ENCODE results near the gene KLF13. TPM values are rescaled to one million over a fixed set of nuclear protein-coding genes. Genes with fewer than 3 reads are reported as not detected.

Gene KLF13
- polyA plus RNA-seq, 1 experiment = 16.8 TPM

DNA sequence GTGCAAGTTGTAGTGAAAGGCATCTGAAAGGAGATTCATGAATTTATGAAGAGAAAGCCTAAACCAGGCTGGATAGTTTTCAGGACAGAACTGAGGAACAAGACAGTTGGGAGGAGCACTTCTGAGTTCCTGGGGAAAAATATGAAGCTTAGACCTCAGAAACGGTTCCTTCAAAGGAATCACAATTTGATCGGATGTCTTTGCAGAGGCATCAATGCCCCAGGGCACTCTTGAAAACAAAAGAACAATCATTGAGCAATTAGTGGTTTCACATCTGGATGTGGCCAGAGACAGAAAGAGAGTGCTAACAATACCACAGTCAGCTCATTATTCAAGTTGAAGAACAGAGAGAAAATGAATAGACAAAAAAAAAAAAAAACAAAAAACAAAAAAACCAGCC, 86.2 kb downstream of the KLF13 start:
- H3K27ac ChIP-seq (ENCODE audit: low read depth, low read length) = no peak overlapping the region
- H3K4me3 ChIP-seq (ENCODE audit: low read depth, low read length) = no peak overlapping the region
- TF ChIP-seq, protein P1, sequence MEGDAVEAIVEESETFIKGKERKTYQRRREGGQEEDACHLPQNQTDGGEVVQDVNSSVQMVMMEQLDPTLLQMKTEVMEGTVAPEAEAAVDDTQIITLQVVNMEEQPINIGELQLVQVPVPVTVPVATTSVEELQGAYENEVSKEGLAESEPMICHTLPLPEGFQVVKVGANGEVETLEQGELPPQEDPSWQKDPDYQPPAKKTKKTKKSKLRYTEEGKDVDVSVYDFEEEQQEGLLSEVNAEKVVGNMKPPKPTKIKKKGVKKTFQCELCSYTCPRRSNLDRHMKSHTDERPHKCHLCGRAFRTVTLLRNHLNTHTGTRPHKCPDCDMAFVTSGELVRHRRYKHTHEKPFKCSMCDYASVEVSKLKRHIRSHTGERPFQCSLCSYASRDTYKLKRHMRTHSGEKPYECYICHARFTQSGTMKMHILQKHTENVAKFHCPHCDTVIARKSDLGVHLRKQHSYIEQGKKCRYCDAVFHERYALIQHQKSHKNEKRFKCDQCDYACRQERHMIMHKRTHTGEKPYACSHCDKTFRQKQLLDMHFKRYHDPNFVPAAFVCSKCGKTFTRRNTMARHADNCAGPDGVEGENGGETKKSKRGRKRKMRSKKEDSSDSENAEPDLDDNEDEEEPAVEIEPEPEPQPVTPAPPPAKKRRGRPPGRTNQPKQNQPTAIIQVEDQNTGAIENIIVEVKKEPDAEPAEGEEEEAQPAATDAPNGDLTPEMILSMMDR (IDR thresholded peaks at IDR 0.05; ENCODE audit: low read depth, low read length) = no peak
- CTCF ChIA-PET = interaction anchor here (0.6 to 1.4 kb wide), 3 partner anchors 76 to 1471 kb away, joined by 3 read pairs; no protein-coding TSS in a partner anchor
- DNase-seq (ENCODE audit: low read depth, low spot score) = no peak
- POLR2A ChIA-PET = no interaction called here
- H3K27me3 ChIP-seq (ENCODE audit: control insufficient read depth, insufficient read depth, low read length) = no peaks in the 10 kb centered on the region
- H3K9me3 ChIP-seq (ENCODE audit: control insufficient read depth, insufficient read depth, low read length) = peaks cover 4% of the 10 kb centered on the region

DNA sequence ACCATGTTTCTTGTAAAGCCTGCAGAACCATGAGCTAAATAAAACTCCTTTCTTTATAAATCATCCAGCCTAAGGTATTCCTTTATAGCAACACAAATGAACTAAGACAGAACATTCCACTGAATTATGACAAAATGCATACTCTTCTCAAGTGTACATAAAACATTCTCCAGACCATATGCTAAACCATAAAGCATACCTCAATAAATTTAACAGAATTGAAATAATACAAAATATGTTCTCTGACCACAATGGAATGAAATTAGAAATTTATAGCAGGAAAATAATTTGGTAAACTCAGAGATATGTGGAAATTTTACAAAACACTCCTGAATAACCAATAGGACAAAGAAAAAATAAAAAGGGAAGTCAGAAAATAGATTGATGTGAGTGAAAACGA, 88.6 kb downstream of the KLF13 start:
- Histone ChIP-seq H3K27me3 (ENCODE audit: control insufficient read depth, insufficient read depth, low read length) (peaks cover 7% of the 10 kb centered on the region), H3K27ac (ENCODE audit: low read depth, low read length) (no peak overlapping the region), H3K9me3 (ENCODE audit: control insufficient read depth, insufficient read depth, low read length) (peaks cover 4% of the 10 kb centered on the region; the same call in 1 of the 2 replicates), H3K4me3 (ENCODE audit: low read depth, low read length) (no peak overlapping the region)
- POLR2A ChIA-PET = no interaction called here
- DNase-seq (ENCODE audit: low read depth, low spot score) = no peak
- TF ChIP-seq, protein P1 (IDR thresholded peaks at IDR 0.05; ENCODE audit: low read depth, low read length) = no peak
- CTCF ChIA-PET = interaction anchor here (0.6 to 1.6 kb wide), 2 partner anchors 31 to 74 kb away, joined by 4 to 8 read pairs; no protein-coding TSS in a partner anchor

DNA sequence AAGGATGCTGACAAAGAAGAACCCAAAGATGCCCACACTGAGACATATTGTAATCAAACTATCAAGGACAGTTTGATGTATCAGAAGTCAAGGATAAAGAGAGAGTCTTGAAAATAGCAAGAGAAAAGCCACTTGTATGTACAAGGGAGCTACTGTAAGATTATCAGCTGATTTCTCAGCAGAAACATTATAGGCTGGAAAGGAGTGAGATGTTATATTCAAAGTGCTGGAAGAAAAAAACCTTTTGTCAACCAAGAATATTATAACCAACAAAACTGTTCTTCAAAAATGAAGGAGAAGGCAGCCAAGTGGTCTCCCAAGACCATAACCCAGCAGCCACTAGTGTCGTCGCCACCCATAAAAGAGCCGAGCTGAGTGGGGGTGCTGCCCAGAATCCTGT, 93.2 kb downstream of the KLF13 start:
- ChIA-PET CTCF (interaction anchor here (0.8 kb wide), 1 partner anchor 15 kb away, joined by 3 read pairs; no protein-coding TSS in a partner anchor), POLR2A (no interaction called here)
- H3K27me3 ChIP-seq (ENCODE audit: control insufficient read depth, insufficient read depth, low read length) = peaks cover 7% of the 10 kb centered on the region

DNA sequence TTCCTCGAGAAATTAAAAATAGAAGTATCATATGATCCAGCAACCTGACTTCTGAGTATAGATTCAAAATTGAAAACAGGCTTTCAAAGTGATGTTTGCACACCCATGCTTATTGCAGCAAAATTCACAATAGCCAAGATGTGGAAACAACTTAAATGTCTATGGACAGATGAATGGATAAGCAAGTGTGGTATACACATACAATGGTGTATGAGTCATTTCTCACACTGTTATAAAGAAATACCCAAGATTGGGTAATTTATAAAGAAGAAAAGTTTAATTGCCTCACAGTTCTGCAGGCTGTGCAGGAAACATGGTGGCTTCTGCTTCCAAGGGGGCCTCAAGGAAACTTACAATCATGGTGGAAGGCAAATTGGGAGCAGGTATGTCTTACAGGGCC, 100.8 kb downstream of the KLF13 start:
- H3K27ac ChIP-seq (ENCODE audit: low read depth, low read length) = no peak overlapping the region
- H3K27me3 ChIP-seq (ENCODE audit: control insufficient read depth, insufficient read depth, low read length) = peaks cover 2% of the 10 kb centered on the region
- ChIA-PET POLR2A (no interaction called here), CTCF (no interaction called here)
- no peak overlapping the region for H3K4me3 ChIP-seq (ENCODE audit: low read depth, low read length)
- TF ChIP-seq, protein P1 (IDR thresholded peaks at IDR 0.05; ENCODE audit: low read depth, low read length) = no peak
- H3K9me3 ChIP-seq (ENCODE audit: control insufficient read depth, insufficient read depth, low read length) = no peaks in the 10 kb centered on the region
- no peak for DNase-seq (ENCODE audit: low read depth, low spot score)

More for the DNA sequence above, 93.2 kb downstream of the KLF13 start:
- Histone ChIP-seq H3K4me3 (ENCODE audit: low read depth, low read length) (no peak overlapping the region), H3K9me3 (ENCODE audit: control insufficient read depth, insufficient read depth, low read length) (peaks cover 7% of the 10 kb centered on the region), H3K27ac (ENCODE audit: low read depth, low read length) (no peak overlapping the region)
- TF ChIP-seq, protein P1 (IDR thresholded peaks at IDR 0.05; ENCODE audit: low read depth, low read length) = no peak
- DNase-seq (ENCODE audit: low read depth, low spot score) = no peak

Other genes with a start within 250 kb of the KLF13 start
- gene TRPM1, start 225.1 kb upstream of the KLF13 start, polyA plus RNA-seq (2011; rRNA removed) = not detected in 2 replicates

Data from AG04450 (cell line).